Measurements from ENCODE around the gene VPS4A.

The VPS4A gene

GRCh38 chr16:69365901-69366300 lies 54.8 kb downstream of the VPS4A start:
- TF ChIP-seq, protein P1, sequence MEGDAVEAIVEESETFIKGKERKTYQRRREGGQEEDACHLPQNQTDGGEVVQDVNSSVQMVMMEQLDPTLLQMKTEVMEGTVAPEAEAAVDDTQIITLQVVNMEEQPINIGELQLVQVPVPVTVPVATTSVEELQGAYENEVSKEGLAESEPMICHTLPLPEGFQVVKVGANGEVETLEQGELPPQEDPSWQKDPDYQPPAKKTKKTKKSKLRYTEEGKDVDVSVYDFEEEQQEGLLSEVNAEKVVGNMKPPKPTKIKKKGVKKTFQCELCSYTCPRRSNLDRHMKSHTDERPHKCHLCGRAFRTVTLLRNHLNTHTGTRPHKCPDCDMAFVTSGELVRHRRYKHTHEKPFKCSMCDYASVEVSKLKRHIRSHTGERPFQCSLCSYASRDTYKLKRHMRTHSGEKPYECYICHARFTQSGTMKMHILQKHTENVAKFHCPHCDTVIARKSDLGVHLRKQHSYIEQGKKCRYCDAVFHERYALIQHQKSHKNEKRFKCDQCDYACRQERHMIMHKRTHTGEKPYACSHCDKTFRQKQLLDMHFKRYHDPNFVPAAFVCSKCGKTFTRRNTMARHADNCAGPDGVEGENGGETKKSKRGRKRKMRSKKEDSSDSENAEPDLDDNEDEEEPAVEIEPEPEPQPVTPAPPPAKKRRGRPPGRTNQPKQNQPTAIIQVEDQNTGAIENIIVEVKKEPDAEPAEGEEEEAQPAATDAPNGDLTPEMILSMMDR (IDR thresholded peaks at IDR 0.05) = no peak

GRCh38 chr16:69366431-69366830 lies 55.3 kb downstream of the VPS4A start:
- TF ChIP-seq, protein P1 (IDR thresholded peaks at IDR 0.05) = no peak

DNA sequence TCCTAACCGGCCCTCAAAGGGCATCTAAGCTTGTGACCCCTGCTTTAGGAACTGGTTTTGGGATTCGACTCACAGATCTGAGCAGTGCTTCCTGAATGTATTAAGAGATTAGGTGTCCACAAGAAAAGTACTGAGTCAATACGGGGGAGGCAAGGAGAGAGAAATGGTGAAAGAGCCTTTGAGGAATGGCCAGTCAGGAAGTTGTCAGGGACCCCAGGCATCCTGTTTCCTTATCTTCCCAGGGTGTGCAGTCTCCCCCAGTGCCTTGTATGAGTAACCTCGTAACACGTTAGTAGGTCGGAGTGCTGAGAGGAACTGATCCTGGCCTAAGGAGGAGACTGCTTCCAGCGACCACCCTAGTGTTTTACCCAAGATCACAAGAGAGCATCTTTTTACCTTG lies 56.8 kb downstream of the VPS4A start:
- TF ChIP-seq, protein P1 (IDR thresholded peaks at IDR 0.05) = no peak

DNA sequence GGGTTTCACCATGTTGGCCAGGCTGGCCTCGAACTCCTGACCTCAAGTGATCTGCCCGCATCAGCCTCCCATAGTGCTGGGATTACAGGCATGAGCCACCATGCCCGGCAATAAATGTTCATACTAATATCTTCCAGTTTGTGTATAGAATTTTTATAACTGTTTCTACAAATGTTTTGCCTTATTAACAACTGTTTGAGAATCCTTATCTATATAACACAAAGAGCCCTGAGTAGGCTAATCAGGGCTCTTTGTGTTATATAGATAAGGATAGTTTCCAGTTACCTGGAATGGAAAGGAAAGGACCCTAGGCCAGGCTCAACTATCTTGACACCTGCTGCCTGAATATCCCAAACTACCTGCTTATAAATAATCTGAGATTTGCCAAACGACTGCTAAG lies 57.7 kb downstream of the VPS4A start:
- TF ChIP-seq, protein P1 (IDR thresholded peaks at IDR 0.05) = no peak

DNA sequence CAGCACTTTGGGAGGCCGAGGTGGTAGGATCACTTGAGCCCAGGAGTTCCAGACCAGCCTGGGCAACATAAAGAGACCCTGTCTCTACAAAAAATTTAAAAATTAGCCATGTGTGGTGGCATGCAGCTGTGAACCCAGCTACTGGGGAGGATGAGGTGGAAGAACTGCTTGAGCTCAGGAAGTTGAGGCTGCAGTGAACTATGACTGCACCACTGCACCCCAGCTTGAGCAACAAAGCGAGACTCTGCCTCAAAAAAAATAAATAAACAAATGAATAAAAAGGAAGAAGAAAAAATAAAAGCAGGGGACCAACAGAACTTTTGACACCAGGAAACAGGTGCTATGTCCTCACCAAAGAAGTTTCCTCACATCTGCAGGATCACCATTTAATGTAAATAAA lies 60.4 kb downstream of the VPS4A start:
- TF ChIP-seq, protein P1 (IDR thresholded peaks at IDR 0.05) = no peak

DNA sequence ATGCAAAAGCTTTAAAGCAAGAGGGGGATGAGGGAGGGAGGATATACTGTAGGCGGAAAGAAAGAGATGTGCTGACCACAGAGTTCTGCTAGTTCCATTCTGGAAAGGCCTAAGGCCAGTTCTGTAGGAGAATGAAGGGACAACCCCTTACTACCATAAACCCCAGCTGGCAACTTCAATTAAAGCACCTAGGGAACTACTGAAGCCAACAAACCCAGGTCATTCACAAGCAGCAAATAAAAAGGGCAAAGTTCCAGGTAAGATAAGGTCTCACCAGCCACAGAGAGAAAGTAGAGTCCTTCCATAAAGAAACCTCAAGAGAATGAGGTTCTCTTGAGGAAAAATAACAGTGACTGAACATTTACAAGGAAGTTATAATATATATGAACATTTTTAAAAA lies 61.9 kb downstream of the VPS4A start:
- TF ChIP-seq, protein P1 (IDR thresholded peaks at IDR 0.05) = no peak

All from LNCAP (cell line).